Activated B cell treated with CpG ODN at 0.5 μM for 24 hours (primary cell): ENCODE data around the gene FBXO4. TPM values are rescaled to one million over a fixed set of nuclear protein-coding genes. Genes with fewer than 3 reads are reported as not detected.

Source experiments
- ATAC-seq: fragments of 200-7000 bp; cut with Tn5 transposase; one replicate; pipeline ENCODE4 v1.10.0; 2021; ENCODE audit warnings: low read depth, mild to moderate bottlenecking, moderate library complexity
- CTCF ChIA-PET: fragments of 350-600 bp; sonication (Branson Sonifier 250); formaldehyde crosslinking; loops from one replicate; lab custom pipeline; 2021; ENCODE audit warnings: antibody characterized with exemption; lab: Charles Lee
- POLR2A ChIA-PET: fragments of 350-600 bp; sonication (Branson Sonifier 250); formaldehyde crosslinking; loops from one replicate; lab custom pipeline; 2021; ENCODE audit warnings: antibody characterized with exemption; lab: Charles Lee
- DNase-seq: peaks from one replicate; pipeline ENCODE4 v3.0.0; 2022
- H3K27ac Mint-ChIP-seq: one replicate; pipeline ENCODE4 v1.8.0; 2020; ENCODE audit warnings: mixed read lengths
- H3K27me3 Mint-ChIP-seq: one replicate; pipeline ENCODE4 v1.8.0; 2021; ENCODE audit warnings: mixed read lengths
- H3K36me3 Mint-ChIP-seq: one replicate; pipeline ENCODE4 v1.8.0; 2021; ENCODE audit warnings: low read depth, mixed read lengths
- H3K4me1 Mint-ChIP-seq: one replicate; pipeline ENCODE4 v1.8.0; 2021; ENCODE audit warnings: mixed read lengths
- H3K4me3 Mint-ChIP-seq: one replicate; pipeline ENCODE4 v1.8.0; 2020; ENCODE audit warnings: mild to moderate bottlenecking, mixed read lengths
- H3K9me3 Mint-ChIP-seq: one replicate; pipeline ENCODE4 v1.8.0; 2020; ENCODE audit warnings: mixed read lengths
- intact Hi-C: fragments of 100-400 bp; cut with micrococcal nuclease; formaldehyde crosslinking; loops from one replicate; pipeline ENCODE4 v1.15.1; 2024
- total RNA-seq: library from RNA; stranded (reverse); gene quantifications from 2 replicates; pipeline ENCODE4 v1.2.3, GENCODE V29; 2022
- TF ChIP-seq, protein P1 (sequence below): fragments of 200-600 bp; IDR thresholded peaks from one replicate; pipeline ENCODE4 v1.8.0; 2022; ENCODE audit warnings: antibody characterized with exemption, mild to moderate bottlenecking

The FBXO4 gene
- total RNA-seq, 1 donor from 2014 or later, result 14.8 TPM

DNA sequence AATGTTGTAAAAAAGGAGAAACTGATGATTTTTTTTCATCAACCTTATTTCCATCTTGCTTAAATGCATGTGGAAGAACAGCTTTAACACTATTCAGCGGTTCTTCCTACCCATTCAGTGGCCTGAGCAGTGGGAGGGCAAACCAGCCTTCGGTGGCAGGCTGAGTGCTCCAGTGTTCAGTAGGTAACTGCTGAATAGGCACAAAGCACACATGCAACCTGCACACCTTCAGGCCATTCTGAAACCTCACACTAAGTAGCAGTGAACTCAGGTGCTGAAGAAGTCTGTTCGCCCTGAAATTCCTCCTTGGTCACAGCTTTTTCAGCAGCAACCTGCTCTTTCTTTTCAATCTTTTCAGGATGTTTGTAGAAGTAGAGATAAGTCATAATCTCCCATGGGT, 26.1 kb downstream of the FBXO4 start:
- ChIA-PET CTCF (no interaction called here), POLR2A (no interaction called here)
- intact Hi-C loops, result no loop called here
- Mint-ChIP-seq H3K27ac (no peak overlapping the region), H3K9me3 (no peaks in the 10 kb centered on the region), H3K4me3 (no peak overlapping the region), H3K4me1 (no peaks in the 10 kb centered on the region), H3K27me3 (no peaks in the 10 kb centered on the region), H3K36me3 (no peaks in the 10 kb centered on the region)
- no peak for DNase-seq
- TF ChIP-seq, protein P1, sequence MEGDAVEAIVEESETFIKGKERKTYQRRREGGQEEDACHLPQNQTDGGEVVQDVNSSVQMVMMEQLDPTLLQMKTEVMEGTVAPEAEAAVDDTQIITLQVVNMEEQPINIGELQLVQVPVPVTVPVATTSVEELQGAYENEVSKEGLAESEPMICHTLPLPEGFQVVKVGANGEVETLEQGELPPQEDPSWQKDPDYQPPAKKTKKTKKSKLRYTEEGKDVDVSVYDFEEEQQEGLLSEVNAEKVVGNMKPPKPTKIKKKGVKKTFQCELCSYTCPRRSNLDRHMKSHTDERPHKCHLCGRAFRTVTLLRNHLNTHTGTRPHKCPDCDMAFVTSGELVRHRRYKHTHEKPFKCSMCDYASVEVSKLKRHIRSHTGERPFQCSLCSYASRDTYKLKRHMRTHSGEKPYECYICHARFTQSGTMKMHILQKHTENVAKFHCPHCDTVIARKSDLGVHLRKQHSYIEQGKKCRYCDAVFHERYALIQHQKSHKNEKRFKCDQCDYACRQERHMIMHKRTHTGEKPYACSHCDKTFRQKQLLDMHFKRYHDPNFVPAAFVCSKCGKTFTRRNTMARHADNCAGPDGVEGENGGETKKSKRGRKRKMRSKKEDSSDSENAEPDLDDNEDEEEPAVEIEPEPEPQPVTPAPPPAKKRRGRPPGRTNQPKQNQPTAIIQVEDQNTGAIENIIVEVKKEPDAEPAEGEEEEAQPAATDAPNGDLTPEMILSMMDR, result no peak
- no peak for ATAC-seq

DNA sequence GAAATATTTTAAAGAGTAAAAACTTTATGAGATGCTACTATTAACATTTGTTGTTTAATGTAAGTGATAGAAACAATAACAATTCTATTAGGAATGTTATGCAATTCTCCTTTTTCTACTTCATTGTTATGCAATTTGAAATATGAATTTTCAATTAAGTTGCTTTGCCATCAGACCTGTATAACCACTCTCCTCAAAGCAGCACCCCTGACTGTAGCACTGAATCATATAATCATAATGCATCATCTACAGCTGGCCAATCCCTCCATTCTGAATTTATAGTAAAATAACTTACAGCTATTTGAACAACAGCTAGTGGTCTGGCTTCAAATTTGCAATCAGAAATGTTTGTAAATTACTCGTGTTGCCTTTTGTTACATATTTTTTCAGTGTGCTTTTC, 29.2 kb downstream of the FBXO4 start:
- TF ChIP-seq, protein P1, result no peak
- ChIA-PET POLR2A (no interaction called here), CTCF (no interaction called here)
- Mint-ChIP-seq H3K9me3 (peaks cover 5% of the 10 kb centered on the region), H3K4me3 (no peak overlapping the region), H3K27me3 (no peaks in the 10 kb centered on the region), H3K4me1 (no peaks in the 10 kb centered on the region), H3K27ac (no peak overlapping the region), H3K36me3 (no peaks in the 10 kb centered on the region)
- no peak for DNase-seq
- ATAC-seq, result no peak
- intact Hi-C loops, result no loop called here

DNA sequence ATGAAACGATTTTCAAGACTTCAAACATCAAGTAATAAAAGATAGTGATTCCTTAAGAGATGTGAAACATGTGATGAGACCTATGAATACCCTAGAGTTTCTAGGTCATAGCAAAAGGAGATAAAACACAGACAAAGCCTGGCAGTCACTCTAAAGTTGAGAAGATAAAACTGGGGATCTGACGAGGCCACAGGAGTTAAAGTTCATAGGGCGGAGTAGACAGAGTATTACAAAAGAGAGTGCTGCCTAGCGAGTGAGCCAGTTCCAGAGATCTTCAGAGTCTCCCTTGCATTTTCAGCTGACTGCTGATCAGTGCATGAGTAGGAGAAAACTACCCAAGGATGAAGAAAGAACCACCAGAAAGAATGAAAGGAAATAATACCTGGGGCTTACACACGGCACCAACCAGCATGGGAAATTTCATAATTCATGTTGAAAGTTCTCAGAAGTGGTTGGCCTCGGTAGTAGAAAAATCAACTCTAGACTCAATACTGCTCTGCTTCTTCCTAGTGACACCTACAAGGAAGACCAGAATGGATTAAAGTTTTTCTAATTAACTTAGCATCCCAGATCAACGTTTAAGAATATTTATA, 30.4 kb downstream of the FBXO4 start:
- intact Hi-C loops, result no loop called here
- CTCF ChIA-PET, result no interaction called here
- TF ChIP-seq, protein P1, result no peak
- POLR2A ChIA-PET, result no interaction called here
- peaks cover 15% of the 10 kb centered on the region for H3K9me3 Mint-ChIP-seq
- H3K27me3 Mint-ChIP-seq, result no peaks in the 10 kb centered on the region
- H3K4me3 Mint-ChIP-seq, result no peak overlapping the region
- no peak overlapping the region for H3K27ac Mint-ChIP-seq
- H3K36me3 Mint-ChIP-seq, result no peaks in the 10 kb centered on the region
- DNase-seq (no peak), ATAC-seq (no peak)
- H3K4me1 Mint-ChIP-seq, result no peaks in the 10 kb centered on the region

DNA sequence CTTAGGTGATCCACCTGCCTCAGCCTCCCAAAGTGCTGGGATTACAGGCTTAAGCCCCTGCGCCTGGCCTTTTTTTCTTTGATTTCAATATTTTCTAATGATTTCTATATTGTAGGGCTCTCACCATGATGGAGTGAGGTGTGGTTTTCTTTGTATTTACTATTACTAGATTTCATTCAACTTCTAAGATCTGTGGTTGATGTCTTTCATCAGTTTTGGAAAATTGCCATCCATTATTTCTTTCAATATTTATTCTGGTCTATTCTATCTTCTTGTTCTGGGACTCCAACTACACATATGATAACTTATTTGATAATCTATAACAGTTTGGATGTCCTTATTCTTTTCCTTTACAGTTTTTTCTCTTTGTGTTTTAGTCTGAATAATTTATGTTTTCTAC, 31.9 kb downstream of the FBXO4 start:
- Mint-ChIP-seq H3K27me3 (peaks cover 2% of the 10 kb centered on the region), H3K9me3 (peaks cover 27% of the 10 kb centered on the region), H3K4me1 (no peaks in the 10 kb centered on the region), H3K4me3 (no peak overlapping the region), H3K36me3 (no peaks in the 10 kb centered on the region), H3K27ac (no peak overlapping the region)
- POLR2A ChIA-PET, result no interaction called here
- TF ChIP-seq, protein P1, result no peak
- CTCF ChIA-PET, result no interaction called here
- no peak for ATAC-seq
- intact Hi-C loops, result no loop called here
- DNase-seq, result no peak

DNA sequence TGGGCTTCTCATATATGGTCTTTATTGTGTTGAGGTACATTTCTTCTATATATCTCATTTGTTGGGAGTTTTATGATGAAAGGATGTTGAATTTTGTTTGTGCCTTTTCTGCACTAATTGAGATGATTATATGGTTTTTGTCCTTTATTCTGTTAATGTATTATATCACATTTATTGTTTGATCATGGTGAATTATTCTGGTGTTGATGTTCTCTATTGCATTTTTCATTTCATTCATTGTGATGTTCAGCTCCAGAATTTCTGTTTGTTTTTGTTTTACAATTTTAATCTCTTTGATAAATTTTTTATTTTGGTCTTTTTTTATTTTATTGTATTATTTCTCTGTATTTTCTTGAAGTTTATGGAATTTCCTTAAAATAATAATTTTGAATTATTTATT, 35.4 kb downstream of the FBXO4 start:
- no peak for DNase-seq
- Mint-ChIP-seq H3K27me3 (peaks cover 2% of the 10 kb centered on the region), H3K4me3 (no peak overlapping the region), H3K36me3 (no peaks in the 10 kb centered on the region), H3K27ac (no peak overlapping the region), H3K9me3 (peaks cover 30% of the 10 kb centered on the region), H3K4me1 (no peaks in the 10 kb centered on the region)
- ChIA-PET CTCF (no interaction called here), POLR2A (no interaction called here)
- TF ChIP-seq, protein P1, result no peak
- intact Hi-C loops, result no loop called here
- ATAC-seq, result no peak
